ENCODE results near the gene NRP2.

Gene NRP2

GRCh38 chr2:205845446-205845845, 163.1 kb downstream of the NRP2 start:
- DNase-seq (ENCODE audit: extremely low read depth in 1 of 2, low read depth in 1 of 2), result no peak

Measured in activated CD8-positive, alpha-beta memory T cell treated with anti-CD3 and anti-CD28 coated beads for 1 hour (primary cell).